ENCODE results near the gene PMFBP1. TPM values are rescaled to one million over a fixed set of nuclear protein-coding genes. Genes with fewer than 3 reads are reported as not detected.
"Not testable (repeated sequence)": the region's sequence is repeated elsewhere in the genome, so short reads cannot be mapped to it uniquely, and the experiment has no call there.

The PMFBP1 gene
- total RNA-seq, 4 donors from 2014 or later: 1.8 to 108 (median 11.4) TPM

DNA sequence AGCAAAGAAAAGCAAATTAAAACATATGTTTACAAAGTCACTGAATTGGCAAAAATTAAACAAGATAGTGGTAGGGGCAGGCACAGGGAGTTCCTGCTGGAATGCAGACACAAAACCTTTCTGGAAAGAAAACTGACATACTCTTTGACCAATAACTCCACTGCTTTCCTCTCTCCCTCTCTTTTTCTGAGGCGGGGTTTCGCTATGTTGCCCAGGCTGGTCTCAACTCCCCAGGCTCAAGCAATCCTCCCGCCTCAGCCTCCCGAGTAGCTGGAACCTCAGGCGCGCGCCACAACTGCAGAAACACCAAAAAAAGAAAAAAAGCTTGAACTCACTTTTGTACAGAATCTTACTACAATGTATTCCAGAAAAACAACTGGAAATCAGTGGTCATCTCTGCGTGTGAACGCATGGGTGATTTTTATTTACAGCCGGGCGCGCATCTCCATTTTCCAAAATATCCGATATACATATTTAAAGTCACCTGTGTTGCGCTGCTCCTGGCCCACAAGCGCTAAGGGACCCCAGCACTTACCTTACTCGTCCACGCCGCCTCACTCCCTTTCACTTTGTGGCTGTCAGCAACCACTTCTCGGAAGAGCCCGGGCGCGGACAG is 79.0 kb downstream of the PMFBP1 start:
- no peaks in the 10 kb centered on the region for H3K9me3 ChIP-seq
- no peak for DNase-seq
- no peaks in the 10 kb centered on the region for H3K27me3 ChIP-seq
- TF ChIP-seq POLR2A (IDR thresholded peaks at IDR 0.05): no peak
- TF ChIP-seq, protein P1, sequence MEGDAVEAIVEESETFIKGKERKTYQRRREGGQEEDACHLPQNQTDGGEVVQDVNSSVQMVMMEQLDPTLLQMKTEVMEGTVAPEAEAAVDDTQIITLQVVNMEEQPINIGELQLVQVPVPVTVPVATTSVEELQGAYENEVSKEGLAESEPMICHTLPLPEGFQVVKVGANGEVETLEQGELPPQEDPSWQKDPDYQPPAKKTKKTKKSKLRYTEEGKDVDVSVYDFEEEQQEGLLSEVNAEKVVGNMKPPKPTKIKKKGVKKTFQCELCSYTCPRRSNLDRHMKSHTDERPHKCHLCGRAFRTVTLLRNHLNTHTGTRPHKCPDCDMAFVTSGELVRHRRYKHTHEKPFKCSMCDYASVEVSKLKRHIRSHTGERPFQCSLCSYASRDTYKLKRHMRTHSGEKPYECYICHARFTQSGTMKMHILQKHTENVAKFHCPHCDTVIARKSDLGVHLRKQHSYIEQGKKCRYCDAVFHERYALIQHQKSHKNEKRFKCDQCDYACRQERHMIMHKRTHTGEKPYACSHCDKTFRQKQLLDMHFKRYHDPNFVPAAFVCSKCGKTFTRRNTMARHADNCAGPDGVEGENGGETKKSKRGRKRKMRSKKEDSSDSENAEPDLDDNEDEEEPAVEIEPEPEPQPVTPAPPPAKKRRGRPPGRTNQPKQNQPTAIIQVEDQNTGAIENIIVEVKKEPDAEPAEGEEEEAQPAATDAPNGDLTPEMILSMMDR (IDR thresholded peaks at IDR 0.05): no peak
- H3K4me1 ChIP-seq: peaks cover 0 to 33% (median 7%) of the 10 kb centered on the region in 4 donors
- peak overlapping the region; percentile 79 to 94 (median 89) for H3K4me3 ChIP-seq
- peaks cover 0 to 47% (median 0%) of the 10 kb centered on the region in 3 donors for H3K36me3 ChIP-seq
- H3K27ac ChIP-seq: peak overlapping the region; percentile 83 to 93 (median 90)

GRCh38 chr16:72091217-72091616 is 80.7 kb downstream of the PMFBP1 start:
- Histone ChIP-seq H3K4me3 (no peak overlapping the region), H3K4me1 (peaks cover 0 to 33% (median 7%) of the 10 kb centered on the region in 4 donors), H3K27ac (no peak overlapping the region), H3K36me3 (peaks cover 0 to 47% (median 0%) of the 10 kb centered on the region in 3 donors), H3K9me3 (no peaks in the 10 kb centered on the region), H3K27me3 (no peaks in the 10 kb centered on the region)
- TF ChIP-seq, protein P1 (IDR thresholded peaks at IDR 0.05): no peak
- no peak for TF ChIP-seq POLR2A (IDR thresholded peaks at IDR 0.05)
- peak in 1 of 3 donors; percentile 70 for DNase-seq

GRCh38 chr16:72085002-72085401 is 87.0 kb downstream of the PMFBP1 start:
- H3K4me1 ChIP-seq: no peaks in the 10 kb centered on the region
- H3K9me3 ChIP-seq: peaks cover 0 to 7% (median 2%) of the 10 kb centered on the region in 4 donors
- TF ChIP-seq, protein P1 (IDR thresholded peaks at IDR 0.05): no peak
- no peak for TF ChIP-seq POLR2A (IDR thresholded peaks at IDR 0.05)
- no peak overlapping the region for H3K4me3 ChIP-seq
- peaks cover 0 to 59% (median 0%) of the 10 kb centered on the region in 3 donors for H3K36me3 ChIP-seq
- no peak for DNase-seq
- H3K27ac ChIP-seq: no peak overlapping the region
- H3K27me3 ChIP-seq: no peaks in the 10 kb centered on the region

DNA sequence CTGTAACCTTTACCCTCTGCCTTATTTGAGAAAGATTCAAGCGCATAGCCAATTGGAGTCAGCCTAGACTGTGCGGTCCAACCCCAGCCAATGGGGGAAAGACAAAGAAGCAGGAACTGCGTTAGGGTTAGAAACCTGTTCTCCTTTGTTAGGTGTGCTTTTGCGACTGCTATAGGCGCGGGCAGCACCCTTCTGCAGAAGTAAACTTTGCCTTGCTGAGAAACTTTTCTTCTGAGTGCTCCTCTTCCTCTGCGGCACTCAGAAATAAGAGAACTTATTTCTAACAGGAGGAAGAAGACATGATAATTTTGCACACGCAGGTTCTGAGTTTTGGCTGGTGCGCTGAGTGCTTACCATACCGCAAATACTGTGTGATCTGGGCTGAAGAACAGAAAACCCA is 87.5 kb downstream of the PMFBP1 start:
- DNase-seq: no peak
- Histone ChIP-seq H3K4me3 (no peak overlapping the region), H3K27me3 (no peaks in the 10 kb centered on the region), H3K4me1 (no peaks in the 10 kb centered on the region), H3K36me3 (peaks cover 0 to 53% (median 0%) of the 10 kb centered on the region in 3 donors), H3K9me3 (peaks cover 0 to 7% (median 2%) of the 10 kb centered on the region in 4 donors), H3K27ac (no peak overlapping the region)
- TF ChIP-seq POLR2A (IDR thresholded peaks at IDR 0.05): no peak
- TF ChIP-seq, protein P1 (IDR thresholded peaks at IDR 0.05): no peak

DNA sequence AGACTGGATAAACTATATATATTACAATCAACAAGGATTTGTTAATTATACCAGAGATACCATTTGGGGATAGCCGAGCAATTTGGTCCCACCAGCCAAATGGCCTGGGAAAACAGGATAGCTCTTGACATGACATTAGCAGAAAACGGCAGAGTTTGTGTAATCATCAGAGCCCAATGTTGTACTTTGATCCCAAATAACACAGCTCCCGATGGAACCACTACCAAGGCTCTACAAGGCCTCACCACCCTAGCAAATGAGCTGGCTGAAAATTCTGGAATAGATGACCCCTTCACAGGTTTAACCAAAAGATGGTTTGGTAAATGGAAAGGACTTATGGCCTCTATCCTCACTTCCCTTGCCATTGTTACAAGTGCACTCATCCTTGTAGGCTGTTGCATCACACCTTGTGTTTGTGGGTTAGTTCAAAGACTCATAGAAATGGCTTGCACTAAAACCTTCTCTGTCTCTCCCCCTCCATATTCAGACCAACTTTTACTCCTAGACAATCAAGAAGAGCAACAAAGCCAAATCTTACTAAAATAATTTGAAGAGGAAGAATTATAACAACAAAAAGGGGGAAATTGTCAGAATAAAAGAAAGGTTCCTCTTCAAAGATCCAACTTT is 88.1 kb downstream of the PMFBP1 start:
- H3K9me3 ChIP-seq: peaks cover 0 to 7% (median 2%) of the 10 kb centered on the region in 4 donors
- DNase-seq: no peak
- H3K36me3 ChIP-seq: peaks cover 0 to 48% (median 0%) of the 10 kb centered on the region in 3 donors
- no peak for TF ChIP-seq POLR2A (IDR thresholded peaks at IDR 0.05)
- TF ChIP-seq, protein P1 (IDR thresholded peaks at IDR 0.05): no peak
- H3K27ac ChIP-seq: no peak overlapping the region
- no peaks in the 10 kb centered on the region for H3K27me3 ChIP-seq
- H3K4me1 ChIP-seq: no peaks in the 10 kb centered on the region
- H3K4me3 ChIP-seq: no peak overlapping the region

GRCh38 chr16:72076991-72077706 is 94.8 kb downstream of the PMFBP1 start:
- not testable (repeated sequence) for H3K27ac ChIP-seq, H3K4me3 ChIP-seq, H3K27me3 ChIP-seq

GRCh38 chr16:72075067-72075466 is 96.9 kb downstream of the PMFBP1 start:
- not testable (repeated sequence) for H3K9me3 ChIP-seq, H3K27ac ChIP-seq, H3K4me3 ChIP-seq, H3K27me3 ChIP-seq, DNase-seq, H3K36me3 ChIP-seq, H3K4me1 ChIP-seq

More at GRCh38 chr16:72076991-72077706, 94.8 kb downstream of the PMFBP1 start:
- not testable (repeated sequence) for DNase-seq, H3K36me3 ChIP-seq, H3K9me3 ChIP-seq, H3K4me1 ChIP-seq

Data from Peyer's patch (tissue), 4 donors.